Measurements from ENCODE around the gene CANX. TPM values are rescaled to one million over a fixed set of nuclear protein-coding genes. Genes with fewer than 3 reads are reported as not detected.

CANX gene
- total RNA-seq, 2 donors from 2014 or later: 389 to 615 TPM

GRCh38 chr5:179731791-179732411 lies 33.1 kb downstream of the CANX start:
- DNase-seq: peak; percentile 61
- Mint-ChIP-seq H3K27me3 (ENCODE audit: insufficient read depth) (no peaks in the 10 kb centered on the region), H3K9me3 (no peaks in the 10 kb centered on the region), H3K4me3 (peak overlapping the region; percentile 95), H3K4me1 (peaks cover 7% of the 10 kb centered on the region), H3K36me3 (ENCODE audit: low read depth) (peaks cover 46% of the 10 kb centered on the region), H3K27ac (peak overlapping the region; percentile 83)
- H3K27me3 ChIP-seq (ENCODE audit: control insufficient read depth, insufficient read depth, low read length, poor library complexity, severe bottlenecking): no peaks in the 10 kb centered on the region
- WGBS, 2 experiments (ENCODE audit: insufficient coverage in 1 of 2, insufficient read length in 1 of 2): 80 to 81% methylated on average over 20 to 24 of the region's 24 CpGs
- peak overlapping the region; percentile 64 for H3K4me3 ChIP-seq (ENCODE audit: low read length)
- no peak overlapping the region for H3K27ac ChIP-seq (ENCODE audit: low read depth, low read length)
- TF ChIP-seq CTCF (conservative IDR thresholded peaks at IDR 0.05): no peak
- H3K4me1 ChIP-seq (ENCODE audit: control insufficient read depth, insufficient read depth, low read length): no peaks in the 10 kb centered on the region
- no peak overlapping the region for H3K9ac ChIP-seq (ENCODE audit: extremely low read depth, low read length, poor library complexity, severe bottlenecking)
- no peaks in the 10 kb centered on the region for H3K9me3 ChIP-seq (ENCODE audit: control insufficient read depth, low read length)
- H3K36me3 ChIP-seq (ENCODE audit: control insufficient read depth, insufficient read depth, low read length): peaks cover 58% of the 10 kb centered on the region

DNA sequence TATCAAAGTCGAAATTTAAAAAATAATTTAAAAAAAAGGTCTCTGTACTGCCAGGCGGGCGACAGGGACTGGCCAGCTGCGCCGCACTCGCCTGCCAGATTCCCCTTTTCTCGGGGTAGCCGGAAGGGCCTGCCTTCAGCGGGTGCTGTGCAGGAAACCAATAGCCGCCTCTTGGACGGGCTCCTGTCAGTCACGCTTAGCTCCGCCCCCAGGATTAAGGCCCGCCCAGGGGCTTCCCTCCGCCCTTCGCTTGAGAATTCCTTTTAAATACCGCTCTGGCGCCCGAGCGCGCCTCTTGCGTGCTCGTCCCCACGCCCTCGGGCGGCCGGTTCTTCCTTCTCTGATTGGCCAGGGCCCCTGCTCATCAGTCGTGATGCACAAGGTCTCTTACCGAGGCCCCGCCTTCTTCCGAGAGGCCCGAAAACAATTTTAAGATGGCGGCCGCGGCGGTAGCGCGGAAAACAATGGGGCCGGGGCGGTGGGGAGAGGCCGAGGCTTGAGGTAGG lies 33.7 kb downstream of the CANX start, which contains the start of gene MAML1:
Gene MAML1, plus strand, starts transcription at position 411 of the 506 bp plus-strand sequence. CDS start 291 bp downstream, outside the sequence.
- Mint-ChIP-seq H3K27me3 (ENCODE audit: insufficient read depth) (no peaks in the 10 kb centered on the region), H3K9me3 (no peaks in the 10 kb centered on the region), H3K4me3 (peak within 1 kb of the TSS; percentile 95), H3K36me3 (ENCODE audit: low read depth) (peaks cover 46% of the 10 kb centered on the region), H3K27ac (peak within 1 kb of the TSS; percentile 95), H3K4me1 (peaks cover 11% of the 10 kb centered on the region)
- no peak for TF ChIP-seq CTCF (conservative IDR thresholded peaks at IDR 0.05)
- peak within 1 kb of the TSS; percentile 93 for H3K27ac ChIP-seq (ENCODE audit: low read depth, low read length)
- WGBS, 2 experiments (ENCODE audit: insufficient coverage in 1 of 2, insufficient read length in 1 of 2): 1% methylated on average over 23 to 41 of the region's 41 CpGs
- peaks cover 58% of the 10 kb centered on the region for H3K36me3 ChIP-seq (ENCODE audit: control insufficient read depth, insufficient read depth, low read length)
- no peaks in the 10 kb centered on the region for H3K27me3 ChIP-seq (ENCODE audit: control insufficient read depth, insufficient read depth, low read length, poor library complexity, severe bottlenecking)
- H3K9ac ChIP-seq (ENCODE audit: extremely low read depth, low read length, poor library complexity, severe bottlenecking): peak within 1 kb of the TSS; percentile 86
- H3K9me3 ChIP-seq (ENCODE audit: control insufficient read depth, low read length): no peaks in the 10 kb centered on the region
- peak within 1 kb of the TSS; percentile 95 for H3K4me3 ChIP-seq (ENCODE audit: low read length)
- peak; percentile 100 for DNase-seq
- no peaks in the 10 kb centered on the region for H3K4me1 ChIP-seq (ENCODE audit: control insufficient read depth, insufficient read depth, low read length)

GRCh38 chr5:179732918-179733771 lies 34.4 kb downstream of the CANX start:
- Histone ChIP-seq H3K9me3 (ENCODE audit: control insufficient read depth, low read length) (no peaks in the 10 kb centered on the region), H3K36me3 (ENCODE audit: control insufficient read depth, insufficient read depth, low read length) (peaks cover 58% of the 10 kb centered on the region), H3K4me3 (ENCODE audit: low read length) (peak overlapping the region; percentile 95), H3K27me3 (ENCODE audit: control insufficient read depth, insufficient read depth, low read length, poor library complexity, severe bottlenecking) (no peaks in the 10 kb centered on the region), H3K4me1 (ENCODE audit: control insufficient read depth, insufficient read depth, low read length) (no peaks in the 10 kb centered on the region), H3K9ac (ENCODE audit: extremely low read depth, low read length, poor library complexity, severe bottlenecking) (peak overlapping the region; percentile 86), H3K27ac (ENCODE audit: low read depth, low read length) (peak overlapping the region; percentile 93)
- 0 to 2% methylated on average over 13 to 101 of the region's 101 CpGs for WGBS, 2 experiments (ENCODE audit: insufficient coverage in 1 of 2, insufficient read length in 1 of 2)
- H3K4me3 Mint-ChIP-seq: peak overlapping the region; percentile 95
- peak; percentile 75 for DNase-seq
- no peaks in the 10 kb centered on the region for H3K9me3 Mint-ChIP-seq
- peaks cover 46% of the 10 kb centered on the region for H3K36me3 Mint-ChIP-seq (ENCODE audit: low read depth)
- peaks cover 11% of the 10 kb centered on the region for H3K4me1 Mint-ChIP-seq
- H3K27ac Mint-ChIP-seq: peak overlapping the region; percentile 95
- TF ChIP-seq CTCF (conservative IDR thresholded peaks at IDR 0.05): no peak
- H3K27me3 Mint-ChIP-seq (ENCODE audit: insufficient read depth): no peaks in the 10 kb centered on the region

All from endodermal cell (in vitro differentiated cells).